GM21619 (cell line): ENCODE data around the gene ZNF277.

Experiments
- ATAC-seq: cut with Tn5 transposase; IDR thresholded peaks from one replicate; pipeline ENCODE4 v1.9.1; 2021; ENCODE audit not compliant: unreplicated experiment

ZNF277 gene

DNA sequence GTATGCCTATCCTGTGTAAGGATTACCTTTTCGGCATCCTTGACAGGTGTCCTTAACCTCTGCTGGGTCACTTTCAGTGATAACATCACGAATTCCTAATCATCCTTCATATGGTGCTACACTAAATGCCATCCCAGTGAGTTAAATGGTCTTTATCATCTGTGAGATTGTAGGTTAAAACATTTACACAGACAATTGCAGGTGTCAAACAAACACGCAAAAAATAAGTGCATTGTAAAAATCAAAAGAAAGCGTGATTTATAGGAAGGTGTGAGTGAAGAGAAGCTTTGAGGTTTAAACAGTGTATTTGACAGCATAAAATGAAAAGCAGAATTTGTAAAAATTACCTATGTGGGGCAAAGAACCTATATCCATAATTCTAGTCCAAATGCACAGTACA, 132.3 kb downstream of the ZNF277 start:
- no peak for ATAC-seq

DNA sequence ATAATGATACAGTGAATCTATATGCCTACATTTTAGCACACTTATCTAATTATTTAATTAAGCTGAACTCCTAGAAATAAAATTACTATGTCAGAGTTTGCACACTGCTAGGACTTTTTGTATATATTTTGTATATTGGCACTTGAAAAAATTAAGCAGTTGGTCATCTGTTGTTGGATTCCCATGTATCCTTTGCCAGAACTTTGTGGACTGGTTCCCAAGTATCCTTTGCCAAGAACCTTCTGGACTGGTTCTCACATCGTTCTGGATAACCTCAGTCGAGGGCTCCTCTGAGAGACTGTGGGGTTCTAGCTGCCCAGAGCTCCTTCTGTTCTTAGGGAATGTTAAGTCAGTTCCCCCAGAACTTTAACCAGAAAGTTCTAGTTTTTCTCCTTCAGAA, 135.0 kb downstream of the ZNF277 start:
- no peak for ATAC-seq

GRCh38 chr7:112346381-112347060, 140.0 kb downstream of the ZNF277 start:
- no peak for ATAC-seq

GRCh38 chr7:112347088-112347487, 140.6 kb downstream of the ZNF277 start:
- no peak for ATAC-seq

DNA sequence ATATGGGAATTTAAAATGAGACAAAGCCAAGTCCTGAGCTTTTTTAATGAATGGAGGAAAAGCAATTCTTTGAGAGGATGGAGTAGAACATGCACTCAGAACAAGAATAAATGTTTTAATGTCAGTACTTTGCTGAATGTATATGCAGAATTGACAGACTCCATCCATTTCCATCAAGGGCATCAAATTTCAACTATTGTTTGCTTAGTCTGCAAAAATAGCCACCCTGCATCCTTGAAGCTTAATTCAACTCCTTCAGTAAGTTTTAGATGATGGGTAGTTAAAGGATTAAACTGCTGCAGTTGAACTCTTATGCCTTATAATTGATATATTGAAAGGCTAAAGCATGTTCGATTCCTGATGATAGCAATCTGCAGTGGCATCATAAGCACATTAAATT, 144.1 kb downstream of the ZNF277 start:
- ATAC-seq, result no peak

DNA sequence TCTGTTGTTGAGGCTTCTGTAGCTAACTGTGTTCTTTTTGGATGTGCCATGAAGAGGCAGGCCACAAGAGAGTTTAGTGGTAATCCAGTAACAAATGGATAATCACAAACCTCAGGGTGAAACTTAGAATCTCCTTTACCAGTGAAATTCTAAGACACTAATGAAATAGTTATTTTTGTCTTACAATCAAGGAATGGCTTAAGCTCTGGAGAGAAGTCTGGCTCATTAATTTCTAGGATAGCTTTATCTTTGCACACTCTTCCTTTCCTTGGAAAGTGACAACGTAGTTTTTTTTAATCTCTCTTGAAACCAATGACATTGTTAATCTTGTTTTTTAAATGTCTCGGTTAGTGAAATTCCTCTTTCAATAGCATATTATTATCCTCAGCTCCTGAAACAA, 150.1 kb downstream of the ZNF277 start:
- no peak for ATAC-seq

- ATAC-seq, result no peak
Measured at GRCh38 chr7:112357136-112357535, 150.6 kb downstream of the ZNF277 start.

DNA sequence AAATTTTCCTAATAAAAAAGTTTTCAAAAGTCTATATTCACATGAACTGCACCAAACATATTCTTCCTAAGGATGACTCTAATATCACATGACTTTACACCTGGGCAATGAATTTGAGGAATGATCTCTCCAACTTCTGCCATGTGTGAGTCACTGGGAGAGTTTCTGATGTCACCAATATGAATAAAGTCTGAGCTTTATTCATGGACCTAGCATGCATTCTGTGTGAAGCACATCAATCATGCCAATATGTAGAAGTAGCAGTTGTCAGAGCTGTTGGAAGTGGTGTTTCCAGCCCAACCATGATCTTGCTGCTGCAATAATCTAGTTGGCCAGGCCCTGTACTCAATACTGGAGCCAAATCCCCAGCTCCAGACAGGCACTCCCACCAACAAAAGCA, 152.0 kb downstream of the ZNF277 start:
- ATAC-seq, result no peak

- ATAC-seq, result no peak
Measured at GRCh38 chr7:112359086-112359485, 152.6 kb downstream of the ZNF277 start.

- ATAC-seq, result no peak
Measured at GRCh38 chr7:112360681-112361080, 154.2 kb downstream of the ZNF277 start.

- ATAC-seq, result no peak
Measured at GRCh38 chr7:112361154-112361553, 154.7 kb downstream of the ZNF277 start.

DNA sequence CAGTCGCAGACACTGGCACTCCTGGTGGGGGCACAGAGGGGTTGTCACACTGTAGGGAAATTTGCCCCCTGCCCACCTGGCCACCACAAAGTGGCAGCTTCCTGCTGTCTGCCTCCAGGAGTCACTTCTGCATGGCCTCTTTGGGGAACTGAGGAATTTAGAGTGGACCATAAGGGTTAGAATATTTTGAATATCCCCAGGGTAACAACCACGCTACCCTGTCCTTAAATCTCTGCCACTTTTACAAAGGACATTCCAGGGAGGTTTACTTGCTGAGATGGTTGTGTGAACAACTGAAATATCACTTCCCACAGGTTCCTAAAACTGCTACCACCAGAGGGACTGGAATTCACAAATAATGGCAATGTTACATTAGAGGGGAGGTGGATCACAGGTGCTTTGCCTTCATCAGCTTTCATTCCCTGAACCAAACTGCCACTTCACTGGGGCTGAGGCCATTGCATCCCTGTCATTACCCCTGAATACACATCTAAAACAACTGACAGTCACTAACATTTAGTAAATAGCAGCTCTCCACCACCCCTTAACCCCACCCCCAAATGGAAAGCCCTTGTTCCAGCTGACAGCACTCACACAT, 155.7 kb downstream of the ZNF277 start:
- ATAC-seq, result no peak

- no peak for ATAC-seq
Measured at GRCh38 chr7:112362731-112363131, 156.2 kb downstream of the ZNF277 start.

DNA sequence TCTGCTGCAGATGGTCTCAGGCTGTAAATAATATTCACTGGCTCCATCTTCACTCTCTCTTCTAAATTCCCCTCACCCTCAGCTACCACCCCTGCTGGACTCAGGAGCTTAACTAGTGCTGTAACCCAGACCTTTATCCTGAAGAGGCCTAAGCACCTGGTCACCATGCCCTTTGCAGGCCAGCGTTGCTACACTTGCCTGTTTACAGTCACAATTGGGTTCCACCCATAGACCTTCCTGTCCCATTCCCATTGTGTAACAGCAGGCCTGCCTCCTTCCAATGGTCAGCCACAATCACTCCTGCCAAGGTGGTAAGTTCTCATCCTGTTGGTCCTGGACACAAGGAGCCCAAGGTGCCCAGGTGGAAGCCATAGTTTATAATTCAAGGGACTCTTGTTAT, 157.9 kb downstream of the ZNF277 start:
- ATAC-seq, result no peak

GRCh38 chr7:112365551-112365950, 159.1 kb downstream of the ZNF277 start:
- no peak for ATAC-seq

DNA sequence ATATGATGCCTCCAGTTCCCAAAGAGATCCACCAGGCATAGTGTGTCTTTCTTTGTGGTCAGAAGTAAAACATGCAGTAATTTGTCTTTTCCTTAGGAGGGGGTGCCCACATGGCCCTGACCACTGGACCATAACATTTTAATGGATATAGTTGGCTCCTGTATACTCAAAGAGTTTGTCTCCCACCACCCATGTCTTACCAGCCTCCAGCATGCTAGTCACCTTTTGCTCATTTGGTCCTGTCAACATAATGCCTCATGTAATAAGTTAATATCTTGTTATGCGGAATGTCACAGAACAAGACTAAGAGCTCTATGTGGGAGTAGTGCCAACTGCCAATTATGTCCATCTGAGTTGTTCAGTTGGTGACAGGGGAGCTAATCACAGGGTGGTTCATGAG, 160.4 kb downstream of the ZNF277 start:
- no peak for ATAC-seq

DNA sequence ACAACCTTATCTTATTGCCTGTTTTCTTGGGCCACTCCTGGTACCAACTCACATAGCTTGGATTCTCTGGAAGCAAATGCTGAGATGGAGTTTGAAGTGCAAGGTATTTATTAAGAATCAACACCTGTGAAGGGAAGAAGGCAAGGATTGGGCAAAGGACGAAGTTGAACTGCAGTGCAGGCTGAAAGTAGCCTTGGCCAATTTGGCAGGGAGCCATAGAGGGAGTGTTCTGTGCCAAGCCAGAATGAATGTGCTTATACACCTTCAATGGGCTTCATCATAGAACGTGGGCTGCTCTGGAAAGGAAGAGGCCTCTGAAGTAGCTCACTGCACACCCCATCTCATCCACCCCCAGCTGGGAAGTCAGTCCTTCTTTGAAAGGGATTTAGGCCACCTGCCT, 163.9 kb downstream of the ZNF277 start:
- ATAC-seq, result no peak

DNA sequence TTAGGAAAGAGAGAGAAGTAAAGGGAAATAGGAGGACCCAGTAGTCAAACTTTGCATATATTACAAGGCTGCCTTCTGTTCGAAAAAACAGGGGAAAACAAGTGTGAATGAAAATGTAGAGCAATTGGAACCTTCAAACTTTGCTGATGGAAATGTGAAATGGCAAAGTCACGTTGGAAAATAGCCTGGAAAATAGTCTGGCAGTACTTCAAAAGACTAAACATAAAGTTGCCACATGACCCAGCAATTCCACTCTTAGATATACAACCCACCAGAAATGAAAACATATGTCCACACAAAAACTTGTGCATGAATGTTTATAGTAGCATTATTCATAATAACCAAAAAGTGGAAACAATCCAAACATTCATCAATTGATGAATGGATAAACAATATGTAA, 165.2 kb downstream of the ZNF277 start:
- ATAC-seq, result no peak

GRCh38 chr7:112372101-112372500, 165.6 kb downstream of the ZNF277 start:
- ATAC-seq, result no peak

DNA sequence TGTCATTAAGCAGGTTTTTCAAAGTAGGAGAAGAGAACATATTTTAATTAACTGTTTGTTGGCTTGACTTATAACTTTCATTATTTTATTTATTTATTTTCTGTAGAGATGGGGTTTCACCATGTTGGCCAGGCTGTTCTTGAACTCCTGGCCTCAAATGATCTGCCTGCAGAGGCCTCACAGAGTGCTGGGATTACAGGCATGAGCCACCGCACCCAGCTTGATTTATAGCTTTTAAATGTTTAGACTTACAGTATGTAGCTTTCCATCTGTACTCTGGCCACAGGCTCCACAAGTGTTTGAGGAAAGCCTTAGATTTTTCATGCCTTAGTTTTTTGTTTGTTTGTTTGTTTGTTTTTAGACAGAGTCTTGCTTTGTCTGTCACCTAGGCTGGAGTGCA, 171.1 kb downstream of the ZNF277 start:
- no peak for ATAC-seq

GRCh38 chr7:112381311-112382091, 175.0 kb downstream of the ZNF277 start:
- no peak for ATAC-seq

DNA sequence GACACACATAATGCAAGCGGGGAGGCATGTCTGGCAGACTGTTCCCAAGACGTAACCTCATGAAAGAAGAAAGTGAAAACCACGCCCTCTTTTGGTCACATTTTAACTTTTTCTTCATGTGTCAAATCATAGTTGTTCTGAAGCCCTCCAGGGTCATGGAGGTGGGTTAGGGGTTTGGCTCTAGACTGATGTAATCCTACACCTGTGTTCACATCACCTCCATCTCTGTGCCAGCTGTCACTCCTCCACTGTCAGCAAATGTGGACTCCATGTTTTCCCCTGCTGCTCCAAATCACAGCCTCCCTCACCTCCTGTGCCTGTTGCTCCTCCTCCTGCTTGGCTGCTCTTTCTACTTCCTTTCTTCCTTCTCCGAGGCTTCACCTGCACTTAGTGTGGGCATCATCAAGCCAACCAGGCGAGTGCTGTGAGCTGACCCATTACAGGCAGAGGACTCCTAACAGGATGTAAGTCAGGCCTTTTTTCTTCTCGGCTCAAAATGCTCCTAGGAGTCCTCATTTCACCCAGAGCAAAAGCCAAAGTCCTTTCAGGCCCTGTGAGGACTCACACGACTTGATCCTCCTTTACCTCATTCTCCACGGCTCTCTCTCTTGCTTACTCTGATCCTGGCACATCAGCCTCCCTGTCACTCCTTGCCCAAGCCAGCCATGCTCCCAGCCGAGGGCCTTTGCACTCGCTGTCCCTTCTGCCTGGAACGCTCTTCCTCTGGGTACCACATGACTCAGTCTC, 177.3 kb downstream of the ZNF277 start:
- no peak for ATAC-seq
